Thyroid gland (tissue), 4 donors: Measurements from ENCODE around the gene API5.

ENCODE experiments used
- CTCF ChIP-seq, 6 experiments: fragments of 200-600 bp in 3 of 6; fragments of 450-650 bp in 3 of 6; sonication (generic) in 3 of 6; IDR thresholded peaks; one replicate each; pipeline ENCODE4 v1.5.1; 2016 to 2019; ENCODE audit warnings: antibody characterized with exemption in 6 of 6, mild to moderate bottlenecking in 2 of 6, inconsistent platforms in 1 of 6, moderate library complexity in 1 of 6
- POLR2A ChIP-seq, 2 donors: fragments of 450-650 bp; IDR thresholded peaks; one replicate each; pipeline ENCODE4 v1.6.1; 2017; ENCODE audit warnings: antibody characterized with exemption in 2 of 2, mild to moderate bottlenecking in 2 of 2, moderate library complexity in 1 of 2

- TF ChIP-seq POLR2A (IDR thresholded peaks at IDR 0.05): no peak
- no peak for TF ChIP-seq CTCF (IDR thresholded peaks at IDR 0.05)
Measured at GRCh38 chr11:43381802-43382201, 70.0 kb downstream of the API5 start.
